ENCODE measurements around the gene B4GALT2.

Gene B4GALT2

GRCh38 chr1:43978551-43979260, at the start of gene B4GALT2:
Gene B4GALT2, plus strand, starts transcription at chr1:43979210. Its CDS starts 1,951 bp downstream, at chr1:43981161.
- TF ChIP-seq, protein P1, sequence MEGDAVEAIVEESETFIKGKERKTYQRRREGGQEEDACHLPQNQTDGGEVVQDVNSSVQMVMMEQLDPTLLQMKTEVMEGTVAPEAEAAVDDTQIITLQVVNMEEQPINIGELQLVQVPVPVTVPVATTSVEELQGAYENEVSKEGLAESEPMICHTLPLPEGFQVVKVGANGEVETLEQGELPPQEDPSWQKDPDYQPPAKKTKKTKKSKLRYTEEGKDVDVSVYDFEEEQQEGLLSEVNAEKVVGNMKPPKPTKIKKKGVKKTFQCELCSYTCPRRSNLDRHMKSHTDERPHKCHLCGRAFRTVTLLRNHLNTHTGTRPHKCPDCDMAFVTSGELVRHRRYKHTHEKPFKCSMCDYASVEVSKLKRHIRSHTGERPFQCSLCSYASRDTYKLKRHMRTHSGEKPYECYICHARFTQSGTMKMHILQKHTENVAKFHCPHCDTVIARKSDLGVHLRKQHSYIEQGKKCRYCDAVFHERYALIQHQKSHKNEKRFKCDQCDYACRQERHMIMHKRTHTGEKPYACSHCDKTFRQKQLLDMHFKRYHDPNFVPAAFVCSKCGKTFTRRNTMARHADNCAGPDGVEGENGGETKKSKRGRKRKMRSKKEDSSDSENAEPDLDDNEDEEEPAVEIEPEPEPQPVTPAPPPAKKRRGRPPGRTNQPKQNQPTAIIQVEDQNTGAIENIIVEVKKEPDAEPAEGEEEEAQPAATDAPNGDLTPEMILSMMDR (IDR thresholded peaks at IDR 0.05; ENCODE audit: low read depth, low read length), result no peak
- in situ Hi-C loops (cut with HindIII; ENCODE audit: low sequenced_read_pairs), result no loop called here
- H3K4me3 ChIP-seq (ENCODE audit: low read depth, low read length), result peak within 1 kb of the TSS; percentile 59
- no peak for DNase-seq (ENCODE audit: low read depth, low spot score)

GRCh38 chr1:43930168-43930948, 48.7 kb upstream of the B4GALT2 start:
- no peak for DNase-seq (ENCODE audit: low read depth, low spot score)
- H3K4me3 ChIP-seq (ENCODE audit: low read depth, low read length), result no peak overlapping the region
- TF ChIP-seq, protein P1 (IDR thresholded peaks at IDR 0.05; ENCODE audit: low read depth, low read length), result peak; percentile 42
- in situ Hi-C loops (cut with HindIII; ENCODE audit: low sequenced_read_pairs), result no loop called here

- TF ChIP-seq, protein P1 (IDR thresholded peaks at IDR 0.05; ENCODE audit: low read depth, low read length), result no peak
- H3K4me3 ChIP-seq (ENCODE audit: low read depth, low read length), result no peak overlapping the region
- in situ Hi-C loops (cut with HindIII; ENCODE audit: low sequenced_read_pairs), result no loop called here
- no peak for DNase-seq (ENCODE audit: low read depth, low spot score)
Measured at GRCh38 chr1:43930949-43931275, 48.1 kb upstream of the B4GALT2 start.

DNA sequence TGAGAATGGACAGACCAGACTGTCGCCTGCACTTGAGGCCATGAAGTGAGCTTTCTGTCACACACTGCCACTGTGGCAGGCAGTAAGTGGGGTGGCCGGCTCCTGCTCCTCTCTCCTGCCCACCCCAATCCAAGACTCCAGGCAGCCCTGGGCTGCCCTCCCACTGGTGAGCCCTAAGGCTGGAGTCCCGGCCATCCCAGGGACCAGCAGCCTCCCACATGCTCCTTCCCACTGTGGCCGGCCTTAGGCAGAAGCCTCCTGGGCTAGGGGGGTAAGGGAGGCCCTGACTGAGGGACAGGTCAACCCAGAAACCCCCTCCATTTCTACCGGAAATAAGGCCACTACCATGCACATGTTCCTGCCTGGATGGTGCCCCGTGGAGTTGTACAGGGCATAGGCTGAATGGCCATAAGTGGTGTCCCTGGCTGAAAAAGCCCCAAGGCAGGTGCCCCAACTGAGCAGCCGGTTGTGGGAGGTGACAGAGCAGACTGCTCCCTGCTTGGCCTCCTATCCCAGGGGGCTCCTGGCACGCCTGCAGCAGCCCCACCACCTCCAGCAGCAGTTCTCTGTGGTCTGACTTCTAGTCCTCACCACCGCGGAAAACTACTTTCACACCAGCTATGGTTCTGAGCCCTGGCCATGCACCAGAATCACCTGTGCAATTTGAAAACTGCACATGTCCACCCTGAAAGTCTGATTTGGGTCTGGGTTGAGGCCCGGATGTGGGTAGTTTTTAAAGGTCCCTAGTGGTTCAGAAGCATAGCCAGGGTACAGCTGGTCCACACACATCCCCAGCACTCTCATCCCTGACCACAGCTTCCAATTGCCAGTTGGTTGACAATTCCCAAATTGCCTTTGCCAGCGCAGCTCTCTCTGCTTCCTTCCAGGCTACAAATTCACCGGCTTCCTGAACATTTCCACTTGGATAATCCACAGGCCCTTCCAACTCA, 47.0 kb upstream of the B4GALT2 start:
- TF ChIP-seq, protein P1 (IDR thresholded peaks at IDR 0.05; ENCODE audit: low read depth, low read length), result no peak
- no peak for DNase-seq (ENCODE audit: low read depth, low spot score)
- no peak overlapping the region for H3K4me3 ChIP-seq (ENCODE audit: low read depth, low read length)
- in situ Hi-C loops (cut with HindIII; ENCODE audit: low sequenced_read_pairs), result no loop called here

GRCh38 chr1:43932786-43933385, 46.1 kb upstream of the B4GALT2 start:
- TF ChIP-seq, protein P1 (IDR thresholded peaks at IDR 0.05; ENCODE audit: low read depth, low read length), result no peak
- peak; percentile 49 for DNase-seq (ENCODE audit: low read depth, low spot score)
- peak overlapping the region; percentile 50 for H3K4me3 ChIP-seq (ENCODE audit: low read depth, low read length)

More at GRCh38 chr1:43932786-43933385, 46.1 kb upstream of the B4GALT2 start:
- in situ Hi-C loops (cut with HindIII; ENCODE audit: low sequenced_read_pairs), result no loop called here
